Thoracic aorta (tissue), 2 donors: Measurements from ENCODE around the gene UBASH3A. TPM values are rescaled to one million over a fixed set of nuclear protein-coding genes. Genes with fewer than 3 reads are reported as not detected.

ENCODE experiments used
- ATAC-seq: fragments of 150-250 bp; one replicate; pipeline ENCODE4 v1.8.0; 2017; ENCODE audit warnings: low read depth; ENCODE audit not compliant: insufficient number of reproducible peaks, low FRiP score
- DNase-seq: peaks from one replicate; pipeline ENCODE4 v3.0.0-alpha.2; 2020; ENCODE audit warnings: low spot score
- H3K27ac ChIP-seq, 2 donors: fragments of 200-600 bp; sonication (generic); 1 replicate in 1 of 2; 2 replicates in 1 of 2; pipeline ENCODE4 v1.5.1; 2016; ENCODE audit warnings: mild to moderate bottlenecking in 2 of 2, moderate library complexity in 2 of 2
- H3K27me3 ChIP-seq: fragments of 200-600 bp; sonication (generic); replicated peaks from 2 replicates; pipeline ENCODE4 v1.6.0; 2016; ENCODE audit warnings: mild to moderate bottlenecking; ENCODE audit not compliant: insufficient read depth
- H3K36me3 ChIP-seq: fragments of 200-600 bp; sonication (generic); one replicate; pipeline ENCODE4 v1.5.1; 2016
- H3K4me1 ChIP-seq, 2 donors: fragments of 200-600 bp; sonication (generic); 1 replicate in 1 of 2; 2 replicates in 1 of 2; pipeline versions ENCODE4 v1.5.1 to v1.6.0; 2016; ENCODE audit warnings: low read depth in 2 of 2, mild to moderate bottlenecking in 1 of 2; ENCODE audit not compliant: control insufficient read depth in 1 of 2
- H3K4me3 ChIP-seq: fragments of 200-600 bp; sonication (generic); 2 replicates; pipeline ENCODE4 v1.5.1; 2016; ENCODE audit warnings: mild to moderate bottlenecking
- H3K9me3 ChIP-seq: fragments of 200-600 bp; sonication (generic); 2 replicates; pipeline ENCODE4 v1.5.1; 2016
- CTCF ChIP-seq: fragments of 200-600 bp; sonication (generic); IDR thresholded peaks from one replicate; pipeline ENCODE4 v1.5.1; 2019; ENCODE audit warnings: antibody characterized with exemption
- total RNA-seq, 2 donors: library from RNA; depleted of rRNA; stranded (reverse); fragments of >200 nt; gene quantifications; one replicate each; pipeline versions ENCODE4 v1.1.0 to v1.2.3, GENCODE V29; 2016

Gene UBASH3A
- total RNA-seq, 2 donors from 2014 or later = 1.2 to 1.3 TPM

DNA sequence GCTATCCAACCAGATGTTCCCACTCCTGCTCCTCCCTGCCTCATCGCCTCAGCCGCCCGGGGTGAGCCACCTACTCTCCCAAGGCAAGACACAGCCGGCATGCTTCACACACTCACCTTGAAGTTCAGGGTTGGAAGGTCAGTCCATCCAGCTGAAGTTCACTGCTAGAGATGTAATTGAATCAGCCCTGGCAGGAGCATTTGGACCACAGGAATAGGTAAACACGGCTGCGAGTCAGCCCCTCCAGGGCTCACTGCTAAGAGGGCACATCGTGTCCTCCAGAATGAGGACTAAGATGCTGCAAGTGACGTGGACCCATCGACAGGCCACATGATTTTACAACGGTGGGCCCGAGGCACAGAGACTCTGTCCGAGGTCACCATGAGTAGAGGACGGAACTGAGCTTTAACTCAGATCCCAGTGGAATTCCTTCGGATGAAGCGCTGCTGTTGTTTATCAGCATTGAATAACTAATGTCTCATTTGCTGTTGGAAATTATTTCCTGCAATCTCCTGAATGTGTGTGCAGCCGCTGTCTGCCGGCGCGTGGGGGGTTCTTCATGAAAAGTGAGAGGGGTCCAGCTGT, 50.4 kb downstream of the UBASH3A start:
- DNase-seq (no peak), ATAC-seq (no peak)
- Histone ChIP-seq H3K4me1 (no peaks in the 10 kb centered on the region), H3K27ac (no peak overlapping the region), H3K4me3 (no peak overlapping the region), H3K27me3 (no peaks in the 10 kb centered on the region), H3K9me3 (no peaks in the 10 kb centered on the region), H3K36me3 (no peaks in the 10 kb centered on the region)
- no peak for TF ChIP-seq CTCF

- Histone ChIP-seq H3K27ac (no peak overlapping the region), H3K27me3 (no peaks in the 10 kb centered on the region), H3K4me1 (no peaks in the 10 kb centered on the region), H3K9me3 (no peaks in the 10 kb centered on the region), H3K4me3 (no peak overlapping the region), H3K36me3 (no peaks in the 10 kb centered on the region)
- ATAC-seq = no peak
- no peak for DNase-seq
- TF ChIP-seq CTCF = no peak
These were observed 51.1 kb downstream of the UBASH3A start for GRCh38 chr21:42454786-42455185.

DNA sequence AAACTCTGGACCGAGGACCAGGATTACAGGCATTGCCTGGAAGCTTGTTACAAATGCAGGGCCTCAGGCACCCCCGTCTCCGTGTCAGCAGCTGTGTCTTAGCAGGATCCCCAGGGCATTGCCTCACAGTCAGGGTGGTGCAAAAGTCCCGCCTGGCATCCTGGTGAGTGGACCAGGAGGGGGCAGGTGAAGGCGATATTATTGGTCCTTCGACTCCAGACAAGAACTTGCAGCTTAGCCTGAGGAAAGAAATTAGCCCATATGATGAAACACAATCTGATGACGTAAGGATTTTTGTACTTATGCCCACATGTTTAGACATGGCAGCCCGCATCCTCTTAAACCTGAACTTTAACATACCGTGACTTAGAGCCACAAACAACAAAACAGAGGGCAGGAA, 51.5 kb downstream of the UBASH3A start:
- H3K4me1 ChIP-seq = no peaks in the 10 kb centered on the region
- no peak for TF ChIP-seq CTCF
- H3K9me3 ChIP-seq = no peaks in the 10 kb centered on the region
- H3K4me3 ChIP-seq = no peak overlapping the region
- ATAC-seq (no peak), DNase-seq (no peak)
- H3K27me3 ChIP-seq = no peaks in the 10 kb centered on the region
- H3K27ac ChIP-seq = no peak overlapping the region
- H3K36me3 ChIP-seq = no peaks in the 10 kb centered on the region

GRCh38 chr21:42455754-42456440, 52.2 kb downstream of the UBASH3A start:
- Histone ChIP-seq H3K9me3 (no peaks in the 10 kb centered on the region), H3K4me3 (no peak overlapping the region), H3K27ac (no peak overlapping the region), H3K4me1 (no peaks in the 10 kb centered on the region), H3K36me3 (no peaks in the 10 kb centered on the region), H3K27me3 (no peaks in the 10 kb centered on the region)
- TF ChIP-seq CTCF = no peak
- no peak for ATAC-seq
- no peak for DNase-seq

- ATAC-seq (no peak), DNase-seq (no peak)
- Histone ChIP-seq H3K27me3 (no peaks in the 10 kb centered on the region), H3K4me1 (no peaks in the 10 kb centered on the region), H3K36me3 (no peaks in the 10 kb centered on the region), H3K27ac (no peak overlapping the region), H3K4me3 (no peak overlapping the region), H3K9me3 (no peaks in the 10 kb centered on the region)
- TF ChIP-seq CTCF = no peak
These were observed 52.8 kb downstream of the UBASH3A start for GRCh38 chr21:42456457-42456856.
